C4-2B (cell line): ENCODE measurements around the gene PTGDS.

ENCODE experiments used
- H3K27ac ChIP-seq: fragments of 450-650 bp; 2 replicates; pipeline ENCODE4 v1.5.1; 2017
- CTCF ChIP-seq: fragments of 450-650 bp; conservative IDR thresholded peaks from 2 replicates; pipeline ENCODE4 v1.5.1; 2017; ENCODE audit warnings: mild to moderate bottlenecking
- ZFX ChIP-seq: fragments of 450-650 bp; IDR thresholded peaks from 2 replicates; pipeline ENCODE4 v1.6.1; 2017

The PTGDS gene

GRCh38 chr9:137029058-137029936 lies 52.0 kb downstream of the PTGDS start:
- peak overlapping the region; percentile 91 for H3K27ac ChIP-seq
- TF ChIP-seq ZFX (no peak), CTCF (peak; percentile 97)

GRCh38 chr9:137030006-137030405 lies 52.7 kb downstream of the PTGDS start:
- no peak for TF ChIP-seq CTCF
- no peak overlapping the region for H3K27ac ChIP-seq

GRCh38 chr9:137030538-137031527 lies 53.5 kb downstream of the PTGDS start:
- H3K27ac ChIP-seq = no peak overlapping the region

More at GRCh38 chr9:137030538-137031527, 53.5 kb downstream of the PTGDS start:
- no peak for TF ChIP-seq ZFX
- TF ChIP-seq CTCF = no peak
